ENCODE results near the gene TRPC4AP. TPM values are rescaled to one million over a fixed set of nuclear protein-coding genes. Genes with fewer than 3 reads are reported as not detected.

TRPC4AP gene
- total and polyA plus RNA-seq, 9 donors: 30.5 to 51.8 (median 40.7) TPM

DNA sequence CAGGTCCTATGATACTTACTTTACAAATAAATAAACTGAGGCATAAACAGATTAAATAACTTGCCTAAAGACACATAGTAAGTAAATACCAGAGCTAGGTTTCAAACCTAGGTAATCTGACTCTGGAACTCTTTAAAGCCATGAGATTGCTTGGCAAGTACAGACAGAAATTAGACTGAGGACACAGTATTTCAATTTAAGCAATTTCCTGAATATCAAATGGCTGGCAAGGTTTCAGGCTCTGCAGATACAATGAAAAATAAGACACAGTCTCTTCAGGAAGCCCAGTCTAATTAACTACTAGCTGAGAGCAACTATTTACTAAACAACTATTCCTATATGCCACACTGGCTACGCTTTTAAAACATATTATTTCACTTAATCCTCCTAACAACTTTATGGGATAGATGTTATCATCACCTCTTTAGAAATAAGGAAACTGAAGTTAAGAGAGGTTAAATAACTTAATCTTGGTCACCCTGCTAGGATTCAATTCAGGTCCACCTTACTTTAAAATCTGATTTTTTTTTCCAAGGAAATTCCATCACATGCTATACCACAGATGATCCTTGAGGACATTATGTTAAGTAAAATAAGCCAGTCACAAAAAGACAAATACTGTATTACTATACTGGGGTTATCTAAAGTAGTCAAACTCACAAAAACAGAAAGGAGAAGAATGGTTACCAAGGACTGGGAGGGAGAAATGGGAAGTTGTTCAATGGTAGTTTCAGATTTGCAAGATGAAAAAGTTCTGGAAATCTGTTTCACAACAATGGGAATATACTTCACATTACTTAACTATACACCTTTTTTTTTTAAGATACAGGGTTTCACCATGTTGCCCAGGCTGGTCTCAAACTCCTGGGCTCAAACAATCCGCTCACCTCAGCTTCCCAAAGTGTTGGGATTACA lies 4.1 kb downstream of the TRPC4AP start:
- H3K36me3 ChIP-seq: no peaks in the 10 kb centered on the region
- intact Hi-C loops (cut with DNase I): no loop called here
- H3K9me3 ChIP-seq: no peaks in the 10 kb centered on the region
- 90 to 94% (median 91%) methylated on average over 2 of the region's 2 CpGs for WGBS, 3 donors
- peaks cover 6% of the 10 kb centered on the region for H3K4me1 ChIP-seq (ENCODE audit: insufficient read depth)
- H3K4me3 ChIP-seq: no peak overlapping the region
- no peak for DNase-seq
- no peak overlapping the region for H3K27ac ChIP-seq
- no peak for TF ChIP-seq EP300 (IDR thresholded peaks at IDR 0.05)
- H3K27me3 ChIP-seq: no peaks in the 10 kb centered on the region

DNA sequence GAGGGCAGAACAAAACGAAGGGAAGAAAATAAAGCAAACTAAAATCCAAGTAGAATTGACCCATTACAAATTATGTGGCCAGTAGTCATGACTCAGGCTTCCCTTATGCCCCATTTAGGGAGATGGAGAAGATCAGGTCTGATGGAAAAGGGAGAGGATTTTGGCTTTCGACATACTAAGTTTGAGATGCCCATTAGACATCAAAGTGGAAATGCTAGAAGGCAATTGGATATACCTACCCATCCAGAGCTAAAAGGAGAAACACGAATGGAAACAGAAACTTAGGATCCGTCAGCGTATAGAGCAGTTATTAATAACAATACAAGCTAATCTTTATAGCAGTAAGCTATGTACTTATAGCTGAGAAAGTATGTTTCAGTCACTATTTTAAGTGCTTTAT lies 4.8 kb downstream of the TRPC4AP start:
- Histone ChIP-seq H3K27me3 (no peaks in the 10 kb centered on the region), H3K9me3 (no peaks in the 10 kb centered on the region), H3K4me1 (ENCODE audit: insufficient read depth) (peaks cover 3% of the 10 kb centered on the region), H3K4me3 (no peak overlapping the region), H3K27ac (no peak overlapping the region), H3K36me3 (no peaks in the 10 kb centered on the region)
- DNase-seq: no peak
- 68 to 74% (median 71%) methylated on average over 5 of the region's 5 CpGs for WGBS, 3 donors
- TF ChIP-seq, protein P1, sequence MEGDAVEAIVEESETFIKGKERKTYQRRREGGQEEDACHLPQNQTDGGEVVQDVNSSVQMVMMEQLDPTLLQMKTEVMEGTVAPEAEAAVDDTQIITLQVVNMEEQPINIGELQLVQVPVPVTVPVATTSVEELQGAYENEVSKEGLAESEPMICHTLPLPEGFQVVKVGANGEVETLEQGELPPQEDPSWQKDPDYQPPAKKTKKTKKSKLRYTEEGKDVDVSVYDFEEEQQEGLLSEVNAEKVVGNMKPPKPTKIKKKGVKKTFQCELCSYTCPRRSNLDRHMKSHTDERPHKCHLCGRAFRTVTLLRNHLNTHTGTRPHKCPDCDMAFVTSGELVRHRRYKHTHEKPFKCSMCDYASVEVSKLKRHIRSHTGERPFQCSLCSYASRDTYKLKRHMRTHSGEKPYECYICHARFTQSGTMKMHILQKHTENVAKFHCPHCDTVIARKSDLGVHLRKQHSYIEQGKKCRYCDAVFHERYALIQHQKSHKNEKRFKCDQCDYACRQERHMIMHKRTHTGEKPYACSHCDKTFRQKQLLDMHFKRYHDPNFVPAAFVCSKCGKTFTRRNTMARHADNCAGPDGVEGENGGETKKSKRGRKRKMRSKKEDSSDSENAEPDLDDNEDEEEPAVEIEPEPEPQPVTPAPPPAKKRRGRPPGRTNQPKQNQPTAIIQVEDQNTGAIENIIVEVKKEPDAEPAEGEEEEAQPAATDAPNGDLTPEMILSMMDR (IDR thresholded peaks at IDR 0.05): no peak
- TF ChIP-seq POLR2A (IDR thresholded peaks at IDR 0.05) (no peak), EP300 (IDR thresholded peaks at IDR 0.05) (no peak)
- intact Hi-C loops (cut with DNase I): no loop called here

DNA sequence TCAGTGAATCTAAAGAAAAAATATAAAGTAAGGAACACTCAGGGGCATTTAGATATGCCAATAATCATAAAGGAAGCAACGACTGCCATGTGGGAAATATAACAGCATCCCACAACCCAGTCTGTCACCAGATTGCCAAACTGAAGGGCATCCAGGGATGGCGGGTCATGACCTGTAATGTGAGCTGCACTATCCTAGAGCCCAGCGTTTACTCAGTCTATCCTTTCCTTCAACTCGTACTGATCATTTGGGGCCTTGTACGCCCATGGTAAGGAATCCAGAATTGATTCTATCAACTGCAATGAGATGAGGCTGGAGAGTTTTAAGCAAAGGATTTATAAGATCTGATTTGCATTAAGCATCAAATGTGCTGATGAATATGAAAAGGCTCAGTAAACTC lies 5.3 kb downstream of the TRPC4AP start:
- H3K27me3 ChIP-seq: no peaks in the 10 kb centered on the region
- H3K9me3 ChIP-seq: no peaks in the 10 kb centered on the region
- peaks cover 3% of the 10 kb centered on the region for H3K4me1 ChIP-seq (ENCODE audit: insufficient read depth)
- WGBS, 3 donors: 77 to 83% (median 78%) methylated on average over 5 of the region's 5 CpGs
- intact Hi-C loops (cut with DNase I): no loop called here
- DNase-seq: no peak
- TF ChIP-seq, protein P1 (IDR thresholded peaks at IDR 0.05): no peak
- TF ChIP-seq POLR2A (IDR thresholded peaks at IDR 0.05): no peak
- TF ChIP-seq EP300 (IDR thresholded peaks at IDR 0.05): no peak
- H3K27ac ChIP-seq: no peak overlapping the region
- H3K36me3 ChIP-seq: no peaks in the 10 kb centered on the region
- no peak overlapping the region for H3K4me3 ChIP-seq

DNA sequence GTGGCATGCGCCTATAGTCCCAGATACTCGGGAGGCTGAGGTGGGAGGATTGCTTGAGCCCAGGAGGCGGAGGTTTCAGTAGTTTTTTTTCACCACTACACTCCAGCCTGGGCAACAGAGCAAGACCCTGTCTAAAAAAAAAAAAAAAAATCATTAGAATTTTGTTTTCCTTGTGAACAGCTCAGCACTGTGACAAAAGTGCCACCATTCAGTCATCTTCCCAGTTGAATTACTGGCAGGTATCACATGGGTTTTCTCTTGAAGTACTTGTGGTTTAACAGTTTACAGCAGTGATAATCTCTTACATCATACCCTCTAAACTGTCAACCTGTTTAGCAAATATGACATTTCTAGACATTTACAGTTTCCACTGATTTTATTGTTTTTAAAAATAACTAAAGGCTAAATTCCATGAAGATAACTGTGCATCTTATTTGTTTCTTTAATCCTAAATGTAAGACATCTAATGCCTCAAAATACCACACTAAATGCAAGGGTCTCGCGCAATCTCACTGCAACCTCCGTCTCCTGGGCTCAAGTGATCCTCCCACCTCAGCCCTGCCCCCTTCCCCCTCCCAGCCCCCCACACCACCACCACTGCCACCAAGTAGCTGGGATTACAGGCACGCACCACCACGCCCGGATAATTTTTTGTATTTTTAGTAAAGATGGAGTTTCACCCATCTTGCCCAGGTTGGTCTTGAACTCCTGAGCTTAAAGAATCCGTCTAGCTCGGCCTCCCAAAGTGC lies 7.0 kb downstream of the TRPC4AP start:
- 93 to 95% (median 94%) methylated on average over 11 of the region's 11 CpGs for WGBS, 3 donors
- H3K4me1 ChIP-seq (ENCODE audit: insufficient read depth): peaks cover 2% of the 10 kb centered on the region
- intact Hi-C loops (cut with DNase I): no loop called here

More for the DNA sequence above, 7.0 kb downstream of the TRPC4AP start:
- no peak overlapping the region for H3K27ac ChIP-seq
- H3K4me3 ChIP-seq: no peak overlapping the region
- H3K27me3 ChIP-seq: no peaks in the 10 kb centered on the region
- no peak for DNase-seq
- no peaks in the 10 kb centered on the region for H3K36me3 ChIP-seq
- H3K9me3 ChIP-seq: no peaks in the 10 kb centered on the region
- TF ChIP-seq, protein P1 (IDR thresholded peaks at IDR 0.05): no peak
- TF ChIP-seq EP300 (IDR thresholded peaks at IDR 0.05) (no peak), POLR2A (IDR thresholded peaks at IDR 0.05) (no peak)
